Activated naive CD4-positive, alpha-beta T cell treated with anti-CD3 and anti-CD28 coated beads, Interleukin-2, amount 50 U/mL, for 16 hours (primary cell): ENCODE results near the gene DACT2.

Experiments
- DNase-seq: peaks from one replicate; pipeline ENCODE4 v3.0.0-alpha.2; 2020

The DACT2 gene

GRCh38 chr6:168263351-168263905, 56.1 kb downstream of the DACT2 start:
- DNase-seq = no peak

- DNase-seq = no peak
These were observed 58.3 kb downstream of the DACT2 start for GRCh38 chr6:168261234-168261633.

GRCh38 chr6:168260420-168260987, 59.1 kb downstream of the DACT2 start:
- DNase-seq = no peak

- DNase-seq = no peak
These were observed 60.8 kb downstream of the DACT2 start for GRCh38 chr6:168258795-168259194.

- no peak for DNase-seq
These were observed 62.6 kb downstream of the DACT2 start for GRCh38 chr6:168256940-168257339.
